H9 (cell line): ENCODE data around the gene MAPK14. TPM values are rescaled to one million over a fixed set of nuclear protein-coding genes. Genes with fewer than 3 reads are reported as not detected.

Experiments
- DNase-seq: peaks from one replicate; pipeline ENCODE4 v3.0.0-alpha.2; 2017
- H2AFZ ChIP-seq: one replicate; pipeline ENCODE4 v1.6.1; 2013; ENCODE audit warnings: mild to moderate bottlenecking, low read length, control low read depth, moderate library complexity
- H2AK5ac ChIP-seq: 2 replicates; pipeline ENCODE4 v1.6.1; 2013; ENCODE audit warnings: low read length, control low read depth, mixed read lengths; ENCODE audit not compliant: insufficient read length
- H2BK120ac ChIP-seq: one replicate; pipeline ENCODE4 v1.6.1; 2013; ENCODE audit warnings: low read depth, mild to moderate bottlenecking, low read length, control low read depth, inconsistent platforms; ENCODE audit not compliant: poor library complexity, severe bottlenecking
- H2BK12ac ChIP-seq: 2 replicates; pipeline ENCODE4 v1.6.1; 2013; ENCODE audit warnings: low read length, control low read depth, mixed read lengths, low read depth; ENCODE audit not compliant: insufficient read length
- H2BK15ac ChIP-seq: 2 replicates; pipeline ENCODE4 v1.6.1; 2013; ENCODE audit warnings: low read depth, low read length, control low read depth
- H2BK20ac ChIP-seq: one replicate; pipeline ENCODE4 v1.6.1; 2013; ENCODE audit warnings: low read depth, mild to moderate bottlenecking, low read length, control low read depth, inconsistent platforms; ENCODE audit not compliant: poor library complexity, severe bottlenecking
- H2BK5ac ChIP-seq: 2 replicates; pipeline ENCODE4 v1.6.1; 2013; ENCODE audit warnings: low read length, control low read depth, mixed read lengths; ENCODE audit not compliant: insufficient read length
- H3K14ac ChIP-seq: 2 replicates; pipeline ENCODE4 v1.6.1; 2013; ENCODE audit warnings: low read length, control low read depth; ENCODE audit not compliant: insufficient read depth
- H3K18ac ChIP-seq: 2 replicates; pipeline ENCODE4 v1.6.1; 2013; ENCODE audit warnings: low read depth, mild to moderate bottlenecking, mixed read lengths, low read length, control low read depth; ENCODE audit not compliant: insufficient read length
- H3K23ac ChIP-seq: 2 replicates; pipeline ENCODE4 v1.6.1; 2013; ENCODE audit warnings: low read length, control low read depth, mixed read lengths, low read depth; ENCODE audit not compliant: insufficient read length
- H3K23me2 ChIP-seq: 2 replicates; pipeline ENCODE4 v1.6.1; 2013; ENCODE audit warnings: low read depth, mild to moderate bottlenecking, mixed read lengths, low read length, control low read depth; ENCODE audit not compliant: insufficient read length, poor library complexity, severe bottlenecking
- H3K27ac ChIP-seq: 2 replicates; pipeline ENCODE4 v1.5.1; 2013; ENCODE audit warnings: low read length, control low read depth, mixed read lengths, low read depth; ENCODE audit not compliant: insufficient read length
- H3K27me3 ChIP-seq: 2 replicates; pipeline ENCODE4 v1.6.1; 2013; ENCODE audit warnings: low read length, control low read depth, inconsistent platforms; ENCODE audit not compliant: insufficient read depth
- H3K4ac ChIP-seq: 2 replicates; pipeline ENCODE4 v1.6.1; 2013; ENCODE audit warnings: low read depth, mild to moderate bottlenecking, control low read depth, inconsistent platforms, low read length, moderate library complexity
- H3K4me1 ChIP-seq: 2 replicates; pipeline ENCODE4 v1.6.1; 2013; ENCODE audit warnings: low read length, control low read depth, inconsistent platforms; ENCODE audit not compliant: insufficient read depth
- H3K4me2 ChIP-seq: 2 replicates; pipeline ENCODE4 v1.6.1; 2013; ENCODE audit warnings: low read length, control low read depth, mixed read lengths; ENCODE audit not compliant: insufficient read length, insufficient read depth
- H3K56ac ChIP-seq: 2 replicates; pipeline ENCODE4 v1.6.1; 2013; ENCODE audit warnings: low read depth, mild to moderate bottlenecking, mixed read lengths, low read length, control low read depth; ENCODE audit not compliant: insufficient read length
- H3K79me1 ChIP-seq: 2 replicates; pipeline ENCODE4 v1.6.1; 2013; ENCODE audit warnings: low read depth, mild to moderate bottlenecking, moderate library complexity, low read length, control low read depth, inconsistent platforms; ENCODE audit not compliant: insufficient read depth, poor library complexity, severe bottlenecking
- H3K79me2 ChIP-seq: 2 replicates; pipeline ENCODE4 v1.6.1; 2013; ENCODE audit warnings: low read length, control low read depth, inconsistent platforms; ENCODE audit not compliant: insufficient read depth
- H3K9ac ChIP-seq: 2 replicates; pipeline ENCODE4 v1.6.1; 2013; ENCODE audit warnings: low read length, control low read depth, mixed read lengths; ENCODE audit not compliant: insufficient read length; ENCODE audit errors: extremely low read depth
- H3K9me3 ChIP-seq: one replicate; pipeline ENCODE4 v1.6.1; 2013; ENCODE audit warnings: low read depth, low read length, inconsistent platforms; ENCODE audit not compliant: control insufficient read depth
- H3T11ph ChIP-seq: one replicate; pipeline ENCODE4 v1.6.1; 2013; ENCODE audit warnings: mild to moderate bottlenecking, low read length, control low read depth, inconsistent platforms
- H4K20me1 ChIP-seq: one replicate; pipeline ENCODE4 v1.6.1; 2013; ENCODE audit not compliant: control insufficient read depth, insufficient read length, insufficient read depth
- H4K5ac ChIP-seq: 2 replicates; pipeline ENCODE4 v1.6.1; 2013; ENCODE audit warnings: low read depth, mild to moderate bottlenecking, mixed read lengths, low read length, control low read depth; ENCODE audit not compliant: insufficient read length
- H4K8ac ChIP-seq: replicated peaks from 2 replicates; pipeline ENCODE4 v1.6.1; 2013; ENCODE audit warnings: low read length, control low read depth, mixed read lengths, low read depth; ENCODE audit not compliant: insufficient read length
- H4K91ac ChIP-seq: 2 replicates; pipeline ENCODE4 v1.6.1; 2013; ENCODE audit warnings: low read depth, mild to moderate bottlenecking, moderate library complexity, mixed read lengths, low read length, control low read depth; ENCODE audit not compliant: insufficient read length
- H3K27ac Mint-ChIP-seq, 3 experiments: 2 replicates in 2 of 3; 3 replicates in 1 of 3; pipeline ENCODE4 v1.8.0; 2020 to 2021; ENCODE audit warnings: mixed read lengths in 3 of 3, mild to moderate bottlenecking in 1 of 3, moderate library complexity in 1 of 3
- H3K27me3 Mint-ChIP-seq: 2 replicates; pipeline ENCODE4 v1.8.0; 2021; ENCODE audit warnings: low read depth, mild to moderate bottlenecking, moderate library complexity, mixed read lengths
- H3K36me3 Mint-ChIP-seq, 3 experiments: 2 replicates in 2 of 3; 3 replicates in 1 of 3; pipeline ENCODE4 v1.8.0; 2020 to 2021; ENCODE audit warnings: low read depth in 3 of 3, mixed read lengths in 3 of 3; ENCODE audit not compliant: insufficient read depth in 1 of 3
- H3K4me1 Mint-ChIP-seq, 2 experiments: 2 replicates each; pipeline ENCODE4 v1.8.0; 2020; ENCODE audit warnings: mixed read lengths in 2 of 2
- H3K4me3 Mint-ChIP-seq, 2 experiments: 2 replicates in 1 of 2; 3 replicates in 1 of 2; pipeline ENCODE4 v1.8.0; 2020 to 2021; ENCODE audit warnings: mild to moderate bottlenecking in 2 of 2, mixed read lengths in 2 of 2, moderate library complexity in 1 of 2
- H3K9me3 Mint-ChIP-seq, 2 experiments: 2 replicates in 1 of 2; 3 replicates in 1 of 2; pipeline ENCODE4 v1.8.0; 2020; ENCODE audit warnings: mild to moderate bottlenecking in 2 of 2, mixed read lengths in 2 of 2, moderate library complexity in 1 of 2
- CTCF ChIP-seq: fragments of 200-600 bp; sonication (generic); conservative IDR thresholded peaks from 3 replicates; pipeline ENCODE4 v1.8.0; 2021; ENCODE audit warnings: antibody characterized with exemption, mild to moderate bottlenecking
- total RNA-seq: library from RNA; stranded (reverse); gene quantifications from 2 replicates; pipeline ENCODE4 v1.2.1, GENCODE V29; 2021

The MAPK14 gene
- total RNA-seq, 1 experiment from 2014 or later: 40.5 TPM

DNA sequence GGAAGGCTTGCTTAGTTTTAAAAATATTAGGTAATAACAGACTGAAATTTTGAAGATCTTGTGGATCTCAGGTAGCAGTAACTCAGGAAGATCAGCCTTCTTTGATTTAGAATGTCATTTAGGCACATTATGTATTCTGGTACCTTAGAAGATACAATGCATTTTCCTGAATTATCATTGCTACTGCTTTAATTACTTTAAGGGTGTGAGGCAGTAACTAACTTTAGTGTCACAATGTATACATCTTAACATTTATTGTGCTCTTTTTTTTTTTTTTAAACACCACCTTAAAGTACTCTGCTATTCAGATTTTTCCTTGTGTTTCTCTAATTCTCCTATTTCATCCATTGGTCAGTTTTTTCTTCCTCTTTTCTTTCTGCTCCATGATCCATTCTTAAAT, 13.3 kb downstream of the MAPK14 start:
- Histone ChIP-seq H2AFZ (no peak overlapping the region), H4K8ac (no peak overlapping the region), H3K4ac (no peak overlapping the region), H2BK20ac (no peak overlapping the region), H3K56ac (no peak overlapping the region), H4K20me1 (no peaks in the 10 kb centered on the region), H3K9ac (no peak overlapping the region), H3T11ph (no peak overlapping the region), H2BK15ac (no peak overlapping the region), H3K9me3 (no peaks in the 10 kb centered on the region), H4K5ac (no peak overlapping the region), H2BK12ac (no peak overlapping the region), H3K4me1 (no peaks in the 10 kb centered on the region), H3K23ac (no peak overlapping the region), H4K91ac (no peak overlapping the region), H3K79me2 (peaks cover 11% of the 10 kb centered on the region; the same call in 1 of the 2 replicates), H3K27me3 (no peaks in the 10 kb centered on the region), H3K79me1 (peaks cover 9% of the 10 kb centered on the region), H3K23me2 (no peaks in the 10 kb centered on the region), H3K18ac (no peak overlapping the region), H2BK5ac (no peak overlapping the region), H3K27ac (no peak overlapping the region), H3K4me2 (no peak overlapping the region), H2AK5ac (no peak overlapping the region), H3K14ac (no peak overlapping the region), H2BK120ac (no peak overlapping the region)
- Mint-ChIP-seq H3K4me1 (peaks cover 0 to 24% of the 10 kb centered on the region in 2 experiments; a peak in 2 of 4 replicates), H3K27ac (no peak overlapping the region), H3K36me3 (peaks cover 0 to 5% (median 0%) of the 10 kb centered on the region in 3 experiments; a peak in 4 of 7 replicates), H3K27me3 (no peaks in the 10 kb centered on the region), H3K4me3 (no peak overlapping the region), H3K9me3 (no peaks in the 10 kb centered on the region)
- no peak for TF ChIP-seq CTCF
- no peak for DNase-seq
